NCI-H82 treated with DMSO at 0.1 percent for 48 hours (cell line): ENCODE results near the gene GATA3.
"Not testable (repeated sequence)": the region's sequence is repeated elsewhere in the genome, so short reads cannot be mapped to it uniquely, and the experiment has no call there.

Source experiments
- DNase-seq: peaks from one replicate; lab custom pipeline; 2025; ENCODE audit not compliant: unreplicated experiment; lab: John Stamatoyannopoulos, UW

The GATA3 gene

GRCh38 chr10:8054494-8055407 lies at the start of gene GATA3:
Gene GATA3 (plus strand): TSS chr10:8054688. CDS start chr10:8055656, 968 bp downstream.
- DNase-seq: no peak

DNA sequence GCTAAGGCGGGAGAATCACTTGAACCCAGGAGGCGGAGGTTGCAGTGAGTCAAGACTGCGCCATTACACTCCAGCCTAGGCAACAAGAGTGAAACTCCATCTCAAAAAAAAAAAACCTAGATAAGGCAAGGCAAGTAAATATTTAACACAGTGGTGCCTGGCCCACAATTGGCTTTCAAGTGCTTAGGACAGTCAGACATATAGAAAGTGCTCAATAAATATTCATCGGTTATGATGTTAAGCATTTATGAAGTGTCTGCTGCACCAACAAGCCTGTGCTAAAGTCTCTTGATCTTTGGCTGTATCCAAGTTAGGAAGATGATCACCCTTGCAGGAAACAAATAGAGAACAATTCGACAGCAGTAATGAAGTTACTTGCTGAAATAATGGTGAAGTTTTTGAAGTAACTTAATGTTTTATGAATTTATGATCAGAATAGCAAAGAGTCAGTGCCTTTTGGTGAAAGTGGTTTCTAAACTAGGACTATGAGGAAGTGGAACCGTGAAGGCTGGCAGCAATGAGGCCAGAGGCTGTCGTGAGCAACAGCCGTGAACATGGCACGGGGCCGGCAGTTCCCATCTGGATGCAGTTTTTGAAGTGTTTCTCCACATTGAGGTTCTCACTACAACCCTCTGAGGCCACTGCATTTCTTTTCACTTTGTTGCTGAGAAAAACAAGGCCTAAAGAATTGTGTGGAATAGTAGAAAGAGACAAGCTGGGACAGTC lies 48.1 kb upstream of the GATA3 start:
- no peak for DNase-seq

- no peak for DNase-seq
Observed at GRCh38 chr10:8009031-8009430, 45.5 kb upstream of the GATA3 start.

- DNase-seq: no peak
Observed at GRCh38 chr10:8013006-8013405, 41.5 kb upstream of the GATA3 start.

GRCh38 chr10:8013619-8014018 lies 40.9 kb upstream of the GATA3 start:
- DNase-seq: no peak

GRCh38 chr10:8014649-8015048 lies 39.8 kb upstream of the GATA3 start:
- no peak for DNase-seq

GRCh38 chr10:8017277-8017676 lies 37.2 kb upstream of the GATA3 start:
- DNase-seq: no peak

GRCh38 chr10:8023321-8023720 lies 31.2 kb upstream of the GATA3 start:
- DNase-seq: no peak

DNA sequence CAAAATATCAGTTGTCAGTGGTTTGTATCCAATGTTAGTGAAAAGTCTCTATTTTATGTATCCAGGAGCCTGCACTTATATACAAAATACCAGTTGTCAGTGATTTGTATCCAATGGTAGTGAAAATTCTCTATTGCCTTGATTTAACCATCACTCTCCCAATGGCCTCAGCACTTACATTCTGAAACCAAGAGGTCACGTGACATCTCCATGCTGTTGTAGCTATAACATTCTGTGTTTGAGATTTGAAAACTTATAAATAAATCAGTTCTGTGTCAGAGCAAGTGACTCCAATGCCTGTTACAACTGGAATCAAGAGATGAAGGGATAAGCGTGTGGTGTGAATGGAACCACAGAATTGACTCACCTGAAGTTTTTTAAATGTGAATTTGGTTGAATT lies 30.6 kb upstream of the GATA3 start:
- no peak for DNase-seq

DNA sequence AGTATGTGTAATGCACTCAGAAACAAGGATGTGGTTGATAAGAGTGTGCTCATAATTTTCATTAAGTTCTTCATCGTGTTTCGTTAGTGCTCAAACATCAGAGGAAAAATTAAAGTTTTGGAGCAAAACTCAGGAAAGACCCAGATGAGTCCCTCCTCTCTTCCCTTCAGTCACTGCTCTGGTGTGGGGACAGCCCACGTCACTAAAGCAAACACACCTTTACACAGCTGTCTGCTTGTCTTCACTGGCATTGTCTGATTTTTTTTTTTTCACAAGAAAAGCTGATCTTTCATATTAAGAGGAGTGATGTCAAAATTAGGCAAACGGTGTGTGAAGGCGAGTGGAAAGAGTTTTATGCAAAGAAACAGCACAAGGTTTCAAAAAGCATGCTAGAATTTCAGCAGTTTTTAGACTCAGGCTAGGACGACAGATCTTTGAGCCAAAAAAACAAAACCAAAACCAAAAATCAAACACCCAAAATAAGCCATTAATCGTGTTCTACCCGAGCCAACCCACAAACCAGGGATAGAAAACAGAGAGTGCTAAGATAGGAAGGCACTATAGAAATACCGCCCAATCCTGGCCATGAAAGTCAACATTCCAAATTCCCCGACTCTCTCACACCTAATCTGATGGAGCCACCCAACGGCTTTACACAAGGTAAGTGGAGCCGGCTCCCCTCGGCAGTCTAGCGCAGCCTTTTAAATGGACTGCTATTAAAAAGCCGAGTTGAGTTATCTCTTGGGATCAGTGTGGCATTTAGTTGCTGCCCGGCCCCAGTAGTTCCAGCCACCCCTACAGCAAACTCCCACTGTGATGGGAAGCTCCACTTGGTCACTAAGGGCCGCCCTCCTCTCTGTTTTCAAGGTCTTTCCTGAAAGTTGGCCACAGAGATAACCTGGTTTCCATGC lies 27.9 kb upstream of the GATA3 start:
- DNase-seq: no peak

- DNase-seq: not testable (repeated sequence)
Observed at GRCh38 chr10:8031211-8031610, 23.3 kb upstream of the GATA3 start.

GRCh38 chr10:8032558-8032957 lies 21.9 kb upstream of the GATA3 start:
- no peak for DNase-seq

- no peak for DNase-seq
Observed at GRCh38 chr10:8033812-8034465, 20.5 kb upstream of the GATA3 start.

GRCh38 chr10:8034466-8035005 lies 20.0 kb upstream of the GATA3 start:
- DNase-seq: no peak

DNA sequence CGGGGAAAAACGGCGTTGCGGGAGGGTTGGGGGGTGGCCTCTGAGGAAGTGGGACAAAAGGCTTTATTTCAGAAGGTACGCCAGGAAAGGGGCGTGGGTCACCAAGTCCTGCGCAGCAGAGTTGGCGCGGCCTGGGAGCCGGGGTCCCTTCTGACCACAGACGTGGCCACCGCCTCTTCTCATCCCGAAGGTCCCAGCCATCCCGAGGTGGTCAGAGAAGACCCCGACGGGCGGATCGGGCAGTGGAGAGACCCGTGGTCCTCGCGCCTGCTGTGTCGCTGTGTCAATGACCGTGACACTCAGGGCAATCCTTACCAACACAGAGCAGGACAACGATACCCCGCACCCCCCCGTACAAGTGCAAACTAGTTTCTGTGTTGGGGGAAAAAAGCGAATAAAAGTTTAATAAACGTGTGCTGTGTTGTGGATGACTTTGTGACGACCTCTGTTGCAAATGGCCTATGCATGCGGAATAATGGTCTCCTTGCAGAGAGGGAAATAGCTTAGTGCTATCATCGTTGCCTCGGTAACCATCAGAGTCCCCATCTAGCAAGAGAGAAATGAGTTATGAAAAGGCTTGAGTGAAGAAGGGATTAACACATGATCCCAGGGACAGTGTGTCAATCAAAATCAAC lies 19.4 kb upstream of the GATA3 start:
- no peak for DNase-seq

DNA sequence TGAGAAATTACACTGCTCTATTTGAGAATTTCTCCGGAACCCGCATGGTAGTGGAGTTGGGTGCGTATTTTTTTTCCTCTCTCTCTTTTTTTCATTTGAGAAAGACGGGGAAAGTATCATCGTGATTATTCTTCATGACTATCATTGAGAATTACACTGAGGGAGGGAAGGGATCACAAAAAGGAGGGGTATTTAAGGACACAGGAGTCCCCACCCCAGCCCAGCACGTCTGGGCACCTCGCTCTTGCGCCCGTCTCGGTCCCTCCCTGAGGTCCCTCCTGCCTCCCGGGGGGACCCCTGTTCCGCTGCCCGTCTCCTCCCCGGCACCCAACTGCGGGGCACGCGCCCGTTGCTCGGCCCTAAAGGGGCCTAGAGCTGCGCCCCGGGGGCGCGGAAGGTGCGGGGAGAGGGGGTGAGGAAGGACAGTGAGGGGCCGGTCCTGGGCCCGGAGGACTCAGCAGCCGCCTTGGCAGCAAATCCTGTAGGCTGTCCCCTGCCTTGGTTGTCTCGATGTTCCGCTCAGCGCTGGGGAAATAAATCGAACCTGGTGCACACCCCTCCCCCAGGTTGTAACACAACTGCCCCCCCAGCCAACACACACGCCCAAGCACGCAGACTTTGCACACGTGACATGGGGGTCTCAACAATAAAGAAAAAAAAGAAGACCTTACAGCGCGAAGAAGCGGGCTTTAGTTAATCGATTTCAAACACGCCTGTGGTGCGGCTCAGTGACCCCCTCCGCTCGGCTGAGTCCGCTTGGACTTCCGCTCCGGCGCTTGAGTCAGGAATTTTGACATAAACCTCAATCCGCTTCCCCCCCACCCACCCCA lies 18.6 kb upstream of the GATA3 start:
- DNase-seq: no peak

GRCh38 chr10:8036506-8037198 lies 17.8 kb upstream of the GATA3 start:
- DNase-seq: no peak

DNA sequence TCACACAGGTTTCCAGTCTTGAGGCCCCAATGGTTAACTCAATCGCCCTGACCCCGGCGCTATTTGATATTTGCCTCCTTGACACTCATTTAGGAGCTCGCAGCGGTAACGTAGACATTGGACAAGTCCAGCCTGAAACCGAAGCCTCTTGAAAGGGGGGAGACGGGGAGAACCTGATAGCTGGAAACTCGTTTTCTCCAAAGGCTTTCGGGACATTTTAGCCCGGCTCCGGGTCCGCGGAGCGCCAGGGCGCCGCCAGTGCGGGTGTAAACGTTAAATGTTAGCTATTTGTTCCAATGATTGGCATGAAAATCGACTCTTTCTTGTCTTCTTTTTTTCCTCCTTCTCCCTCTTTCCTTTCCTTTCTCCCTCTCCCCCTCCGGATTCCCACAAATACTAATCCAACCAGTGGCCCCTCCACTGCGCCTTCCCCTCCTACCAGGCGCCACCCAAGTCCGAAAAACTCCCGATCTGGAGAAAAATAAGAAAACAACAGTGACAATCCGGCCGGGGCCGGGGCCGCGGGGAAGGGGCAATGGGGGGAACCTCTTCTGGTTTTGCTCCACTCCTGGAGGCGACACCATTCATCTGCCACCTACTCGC lies 17.2 kb upstream of the GATA3 start:
- no peak for DNase-seq
